ENCODE results near the gene LRRC8E.

DNA sequence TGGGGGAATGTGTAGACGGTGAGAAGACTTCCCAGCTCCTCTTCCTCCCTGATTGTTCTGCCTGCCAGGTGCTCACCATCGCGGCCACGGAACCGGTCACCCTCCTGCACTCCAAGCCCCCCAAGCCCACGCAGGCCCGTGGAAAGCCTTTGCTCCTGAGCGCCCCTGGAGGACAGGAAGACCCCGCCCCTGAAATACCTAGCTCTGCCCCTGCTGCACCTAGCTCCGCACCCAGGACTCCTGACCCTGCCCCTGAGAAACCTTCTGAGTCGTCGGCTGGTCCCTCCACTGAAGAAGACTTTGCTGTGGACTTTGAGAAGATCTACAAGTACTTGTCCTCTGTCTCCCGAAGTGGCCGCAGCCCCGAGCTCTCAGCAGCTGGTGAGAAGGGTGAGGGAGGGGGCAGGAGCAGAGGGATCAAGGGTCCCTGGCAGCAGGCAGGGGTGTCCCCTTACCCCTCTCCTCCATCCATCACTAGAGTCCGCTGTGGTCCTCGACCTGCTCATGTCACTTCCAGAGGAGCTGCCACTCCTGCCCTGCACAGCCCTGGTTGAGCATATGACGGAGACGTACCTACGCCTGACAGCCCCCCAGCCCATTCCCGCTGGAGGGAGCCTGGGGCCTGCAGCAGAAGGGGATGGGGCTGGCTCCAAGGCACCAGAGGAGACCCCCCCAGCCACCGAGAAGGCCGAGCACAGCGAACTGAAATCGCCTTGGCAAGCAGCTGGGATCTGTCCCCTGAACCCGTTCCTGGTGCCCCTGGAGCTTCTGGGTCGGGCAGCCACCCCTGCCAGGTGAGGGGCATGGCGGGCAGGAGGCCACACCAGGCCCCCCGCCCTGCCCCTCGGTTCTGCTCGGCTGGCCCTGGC lies 33.9 kb downstream of the LRRC8E start:
- TF ChIP-seq, protein P1, sequence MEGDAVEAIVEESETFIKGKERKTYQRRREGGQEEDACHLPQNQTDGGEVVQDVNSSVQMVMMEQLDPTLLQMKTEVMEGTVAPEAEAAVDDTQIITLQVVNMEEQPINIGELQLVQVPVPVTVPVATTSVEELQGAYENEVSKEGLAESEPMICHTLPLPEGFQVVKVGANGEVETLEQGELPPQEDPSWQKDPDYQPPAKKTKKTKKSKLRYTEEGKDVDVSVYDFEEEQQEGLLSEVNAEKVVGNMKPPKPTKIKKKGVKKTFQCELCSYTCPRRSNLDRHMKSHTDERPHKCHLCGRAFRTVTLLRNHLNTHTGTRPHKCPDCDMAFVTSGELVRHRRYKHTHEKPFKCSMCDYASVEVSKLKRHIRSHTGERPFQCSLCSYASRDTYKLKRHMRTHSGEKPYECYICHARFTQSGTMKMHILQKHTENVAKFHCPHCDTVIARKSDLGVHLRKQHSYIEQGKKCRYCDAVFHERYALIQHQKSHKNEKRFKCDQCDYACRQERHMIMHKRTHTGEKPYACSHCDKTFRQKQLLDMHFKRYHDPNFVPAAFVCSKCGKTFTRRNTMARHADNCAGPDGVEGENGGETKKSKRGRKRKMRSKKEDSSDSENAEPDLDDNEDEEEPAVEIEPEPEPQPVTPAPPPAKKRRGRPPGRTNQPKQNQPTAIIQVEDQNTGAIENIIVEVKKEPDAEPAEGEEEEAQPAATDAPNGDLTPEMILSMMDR (IDR thresholded peaks at IDR 0.05), result no peak
- TF ChIP-seq EP300 (IDR thresholded peaks at IDR 0.05), result no peak

All from sigmoid colon (tissue), 4 donors.